ENCODE data around the gene CALHM5.
A peak's percentile ranks its signal among the peaks of the same experiment; 100 is the strongest.
"Not testable (repeated sequence)": the region's sequence is repeated elsewhere in the genome, so short reads cannot be mapped to it uniquely, and the experiment has no call there.

The CALHM5 gene, protein sequence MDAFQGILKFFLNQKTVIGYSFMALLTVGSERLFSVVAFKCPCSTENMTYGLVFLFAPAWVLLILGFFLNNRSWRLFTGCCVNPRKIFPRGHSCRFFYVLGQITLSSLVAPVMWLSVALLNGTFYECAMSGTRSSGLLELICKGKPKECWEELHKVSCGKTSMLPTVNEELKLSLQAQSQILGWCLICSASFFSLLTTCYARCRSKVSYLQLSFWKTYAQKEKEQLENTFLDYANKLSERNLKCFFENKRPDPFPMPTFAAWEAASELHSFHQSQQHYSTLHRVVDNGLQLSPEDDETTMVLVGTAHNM

DNA sequence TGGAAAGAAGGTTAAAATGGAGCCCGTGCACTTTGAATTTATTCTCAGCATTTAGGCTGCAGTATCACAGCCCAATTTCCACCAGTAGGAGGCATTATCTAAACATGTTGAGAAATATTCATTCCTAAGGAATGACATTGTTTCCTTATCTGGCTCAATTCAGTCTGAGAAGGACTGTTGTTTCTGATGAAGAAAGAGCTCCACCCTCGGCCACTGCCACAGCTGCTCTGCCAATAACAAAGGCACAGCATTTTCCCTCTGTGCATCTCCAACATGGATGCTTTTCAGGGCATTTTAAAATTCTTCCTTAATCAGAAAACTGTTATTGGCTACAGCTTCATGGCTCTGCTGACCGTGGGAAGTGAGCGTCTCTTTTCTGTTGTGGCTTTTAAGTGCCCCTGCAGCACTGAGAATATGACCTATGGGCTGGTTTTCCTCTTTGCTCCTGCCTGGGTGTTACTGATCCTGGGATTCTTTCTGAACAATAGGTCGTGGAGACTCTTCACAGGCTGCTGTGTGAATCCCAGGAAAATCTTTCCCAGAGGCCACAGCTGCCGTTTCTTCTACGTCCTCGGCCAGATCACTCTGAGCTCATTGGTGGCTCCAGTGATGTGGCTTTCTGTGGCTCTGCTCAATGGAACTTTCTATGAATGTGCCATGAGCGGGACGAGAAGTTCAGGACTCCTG, at the start of gene CALHM5:
TSS of gene CALHM5 (plus strand) at position 216 of the 687 bp plus-strand sequence. CDS start at position 274, 58 bp downstream.
- DNase-seq (ENCODE audit: low read depth), result peak; percentile 89

DNA sequence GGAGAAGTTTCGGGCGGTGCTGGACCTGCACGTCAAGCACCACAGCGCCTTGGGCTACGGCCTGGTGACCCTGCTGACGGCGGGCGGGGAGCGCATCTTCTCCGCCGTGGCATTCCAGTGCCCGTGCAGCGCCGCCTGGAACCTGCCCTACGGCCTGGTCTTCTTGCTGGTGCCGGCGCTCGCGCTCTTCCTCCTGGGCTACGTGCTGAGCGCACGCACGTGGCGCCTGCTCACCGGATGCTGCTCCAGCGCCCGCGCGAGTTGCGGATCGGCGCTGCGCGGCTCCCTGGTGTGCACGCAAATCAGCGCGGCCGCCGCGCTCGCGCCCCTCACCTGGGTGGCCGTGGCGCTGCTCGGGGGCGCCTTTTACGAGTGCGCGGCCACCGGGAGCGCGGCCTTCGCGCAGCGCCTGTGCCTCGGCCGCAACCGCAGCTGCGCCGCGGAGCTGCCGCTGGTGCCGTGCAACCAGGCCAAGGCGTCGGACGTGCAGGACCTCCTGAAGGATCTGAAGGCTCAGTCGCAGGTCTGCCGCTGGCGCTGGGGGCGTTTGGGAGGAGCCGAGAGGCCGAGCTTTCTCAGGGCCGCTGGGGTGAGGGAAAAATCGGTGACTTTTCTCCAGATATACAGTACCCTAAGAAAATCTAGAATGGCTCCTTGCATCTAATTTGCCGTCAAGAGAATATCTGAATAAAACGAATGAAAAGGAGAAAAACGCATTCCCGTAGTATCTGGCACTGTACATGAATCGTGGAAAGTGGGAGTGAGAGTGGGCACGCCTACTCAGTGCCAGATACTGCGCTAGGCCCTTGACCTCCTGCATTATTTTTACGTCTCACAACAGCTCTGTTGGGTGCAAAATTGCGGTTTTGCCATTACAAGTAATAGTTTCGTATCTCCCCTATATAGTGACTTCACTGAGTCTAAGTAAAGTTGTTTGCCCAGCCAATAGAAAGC, 49.2 kb upstream of the CALHM5 start:
- DNase-seq (ENCODE audit: low read depth), result peak; percentile 55

DNA sequence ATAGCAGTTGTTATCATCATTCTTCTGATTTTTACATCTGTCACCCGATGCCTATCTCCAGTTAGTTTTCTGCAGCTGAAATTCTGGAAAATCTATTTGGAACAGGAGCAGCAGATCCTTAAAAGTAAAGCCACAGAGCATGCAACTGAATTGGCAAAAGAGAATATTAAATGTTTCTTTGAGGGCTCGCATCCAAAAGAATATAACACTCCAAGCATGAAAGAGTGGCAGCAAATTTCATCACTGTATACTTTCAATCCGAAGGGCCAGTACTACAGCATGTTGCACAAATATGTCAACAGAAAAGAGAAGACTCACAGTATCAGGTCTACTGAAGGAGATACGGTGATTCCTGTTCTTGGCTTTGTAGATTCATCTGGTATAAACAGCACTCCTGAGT, 48.1 kb upstream of the CALHM5 start:
- no peak for DNase-seq (ENCODE audit: low read depth)

DNA sequence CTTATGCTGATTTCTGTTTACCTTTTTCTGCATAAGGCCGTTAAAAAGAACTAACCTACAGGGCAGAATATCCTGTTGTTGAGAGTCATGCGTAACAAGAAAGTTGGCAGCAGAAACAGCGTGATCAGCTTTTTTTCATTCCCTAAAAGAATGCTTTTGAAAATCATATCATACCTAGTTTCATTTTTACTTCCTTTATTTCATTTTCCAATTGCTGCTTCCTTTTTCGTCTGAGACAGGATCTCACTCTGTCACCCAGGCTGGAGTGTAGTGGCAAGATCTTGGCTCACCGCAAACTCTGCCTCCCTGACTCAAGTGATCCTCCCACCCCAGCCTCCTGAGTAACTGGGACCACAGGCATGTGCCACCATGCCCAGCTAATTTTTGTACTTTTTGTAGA, 46.2 kb upstream of the CALHM5 start:
- no peak for DNase-seq (ENCODE audit: low read depth)

DNA sequence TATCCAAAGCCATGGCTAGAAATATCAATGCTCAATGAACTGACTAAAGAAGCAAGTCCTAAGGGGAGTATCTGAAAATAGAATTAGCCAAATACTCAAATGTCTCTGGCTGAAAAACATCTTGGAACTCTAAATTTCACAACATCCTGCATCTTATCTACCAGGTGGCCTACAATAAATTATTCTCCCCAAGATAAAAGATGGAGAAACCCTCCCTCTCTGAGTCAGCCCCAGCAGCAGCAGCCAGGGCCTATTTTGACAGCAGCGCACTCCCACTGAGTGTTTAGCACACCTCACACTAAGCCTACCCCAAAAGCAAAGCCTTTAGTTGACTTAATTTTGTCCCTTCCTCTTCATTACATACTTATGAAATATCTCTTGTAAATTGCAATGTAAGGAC, 44.3 kb upstream of the CALHM5 start:
- DNase-seq (ENCODE audit: low read depth), result peak; percentile 88

DNA sequence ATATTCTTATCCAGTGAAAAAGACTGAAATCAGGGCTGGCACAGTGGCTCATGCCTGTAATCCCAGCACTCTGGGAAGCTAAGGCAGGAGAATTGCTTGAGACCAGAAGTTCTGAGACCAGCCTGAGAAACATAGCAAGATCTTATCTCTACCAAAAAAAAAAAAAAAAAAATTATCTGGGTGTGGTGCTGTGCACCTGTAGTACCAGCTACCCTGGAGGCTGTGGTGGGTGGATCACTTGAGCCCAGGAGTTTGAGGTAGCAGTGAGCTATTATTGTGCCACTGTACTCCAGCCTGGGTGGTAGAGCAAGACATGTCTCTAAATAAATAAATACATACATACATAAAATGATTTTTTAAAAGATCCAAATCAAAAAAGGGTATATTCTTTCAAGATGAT, 43.9 kb upstream of the CALHM5 start:
- DNase-seq (ENCODE audit: low read depth), result no peak

DNA sequence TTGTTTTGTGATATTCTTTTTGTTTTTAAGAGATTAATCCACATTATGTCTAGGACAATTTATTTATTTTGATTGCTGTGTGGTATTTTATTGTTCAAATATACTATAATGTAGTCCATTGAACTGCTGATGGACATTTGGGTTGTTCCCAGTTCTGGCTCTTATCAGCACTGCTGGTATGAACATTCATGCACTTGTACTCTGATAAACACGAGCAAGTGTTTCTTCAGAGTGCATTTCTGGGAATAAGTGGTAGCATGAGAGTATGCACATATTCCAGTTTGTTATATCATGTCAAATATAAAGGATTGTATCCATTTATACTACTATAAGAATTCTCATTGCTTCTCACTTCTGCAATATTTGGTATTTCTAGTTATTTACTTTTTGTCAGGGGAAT, 43.1 kb upstream of the CALHM5 start:
- no peak for DNase-seq (ENCODE audit: low read depth)

DNA sequence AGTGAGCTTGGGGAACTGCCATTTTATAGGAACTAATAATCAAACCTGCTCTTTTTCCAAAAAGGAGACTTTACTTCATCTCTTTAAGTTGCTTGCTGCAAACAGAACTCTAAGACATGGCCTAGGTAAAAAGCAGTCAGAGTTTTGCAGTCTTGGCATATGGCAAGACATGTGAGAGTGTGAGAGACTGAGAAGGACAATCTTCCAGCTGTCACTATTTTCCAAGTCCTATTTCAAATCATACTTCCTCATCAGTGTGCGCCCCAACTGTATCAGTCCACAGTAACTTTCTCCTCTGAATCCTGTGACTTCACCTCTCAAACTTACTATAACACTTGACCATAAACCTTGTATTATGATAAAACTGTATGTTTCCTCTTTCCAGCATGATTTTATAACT, 39.9 kb upstream of the CALHM5 start:
- no peak for DNase-seq (ENCODE audit: low read depth)

DNA sequence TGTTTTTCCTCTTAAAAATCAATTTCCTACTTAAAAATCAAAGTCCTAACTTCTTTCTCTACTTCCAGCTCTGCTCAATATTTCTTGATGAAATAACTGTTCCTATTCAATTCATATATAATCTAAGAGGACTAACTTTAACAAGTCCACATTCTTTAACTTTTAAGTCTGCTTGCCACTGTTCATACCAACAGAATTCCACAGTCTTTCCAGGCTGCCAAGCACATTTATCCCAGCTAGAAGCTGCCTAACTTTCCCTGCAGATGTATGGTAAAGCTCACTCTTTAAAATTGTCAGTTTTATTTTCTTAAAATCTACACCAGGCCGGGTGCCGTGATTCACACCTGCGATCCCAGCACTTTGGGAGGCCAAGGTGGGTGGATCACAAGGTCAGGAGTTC, 38.7 kb upstream of the CALHM5 start:
- DNase-seq (ENCODE audit: low read depth), result no peak

DNA sequence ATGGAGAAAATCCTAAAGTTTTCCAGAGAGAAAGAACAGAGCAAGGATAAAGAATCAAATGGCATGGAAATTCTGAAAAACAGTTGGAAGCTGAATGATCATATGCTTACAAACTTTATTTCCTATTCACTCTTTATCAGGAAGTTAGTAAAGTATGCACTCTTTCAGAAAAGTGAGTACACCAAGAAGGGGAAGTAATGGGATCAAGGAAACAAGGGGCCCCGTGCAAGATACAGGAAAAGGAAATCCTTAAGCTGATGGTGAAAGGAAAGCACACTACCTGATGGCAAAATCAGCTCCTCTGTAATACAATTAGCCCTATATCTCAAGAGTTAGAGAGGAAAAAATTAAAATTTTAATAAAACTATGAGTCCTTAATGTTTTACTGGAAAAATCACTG, 36.3 kb upstream of the CALHM5 start:
- no peak for DNase-seq (ENCODE audit: low read depth)

DNA sequence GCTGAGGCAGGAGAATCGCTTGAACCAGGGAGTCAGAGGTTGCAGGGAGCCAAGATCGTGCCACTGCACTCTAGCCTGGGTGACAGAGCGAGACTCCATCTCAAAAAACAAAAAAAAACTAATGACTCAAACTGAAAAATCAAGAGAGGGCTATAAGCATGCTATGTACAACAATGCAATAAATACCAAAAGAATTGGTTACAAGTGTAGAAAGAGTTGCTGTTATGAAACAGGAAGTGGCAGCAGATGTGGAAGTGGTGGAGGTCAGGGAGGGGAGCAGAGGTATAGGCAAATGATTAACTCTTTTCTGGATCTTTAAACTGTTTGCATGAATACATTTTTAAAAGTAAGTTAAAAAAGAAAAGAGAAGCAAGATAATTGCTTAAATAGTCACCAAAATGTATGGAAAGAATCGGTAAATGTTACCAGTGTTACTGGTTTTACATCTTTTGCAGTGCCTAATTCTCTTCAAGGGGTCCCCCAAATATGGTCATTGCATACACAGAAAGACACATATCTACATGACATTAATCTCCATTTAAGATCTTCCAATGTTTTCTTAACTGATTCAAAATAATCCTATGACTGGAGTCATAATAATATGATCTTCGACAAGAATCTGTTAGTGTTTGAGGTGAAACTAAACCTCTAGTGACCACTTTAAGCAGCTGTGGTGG, 35.3 kb upstream of the CALHM5 start:
- peak; percentile 26 for DNase-seq (ENCODE audit: low read depth)

DNA sequence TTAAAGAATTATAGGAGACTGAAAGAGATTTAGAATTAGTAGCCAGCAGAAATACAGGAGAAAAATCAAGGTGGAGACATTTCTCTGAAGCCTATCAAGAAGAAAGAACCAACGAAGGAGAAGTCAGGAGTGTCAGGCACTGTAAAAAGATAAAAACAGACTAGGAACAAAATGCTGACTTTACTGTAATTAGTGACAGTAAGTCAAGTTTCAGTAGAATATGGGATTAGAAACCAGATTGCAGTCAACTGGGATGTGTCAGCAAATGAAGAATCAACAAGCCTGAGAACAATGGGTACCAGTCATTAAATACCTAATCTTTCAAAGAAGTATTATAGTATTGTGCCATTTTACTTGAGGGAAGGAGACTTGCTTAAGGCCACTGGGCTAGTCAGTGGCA, 28.7 kb upstream of the CALHM5 start:
- DNase-seq (ENCODE audit: low read depth), result no peak

DNA sequence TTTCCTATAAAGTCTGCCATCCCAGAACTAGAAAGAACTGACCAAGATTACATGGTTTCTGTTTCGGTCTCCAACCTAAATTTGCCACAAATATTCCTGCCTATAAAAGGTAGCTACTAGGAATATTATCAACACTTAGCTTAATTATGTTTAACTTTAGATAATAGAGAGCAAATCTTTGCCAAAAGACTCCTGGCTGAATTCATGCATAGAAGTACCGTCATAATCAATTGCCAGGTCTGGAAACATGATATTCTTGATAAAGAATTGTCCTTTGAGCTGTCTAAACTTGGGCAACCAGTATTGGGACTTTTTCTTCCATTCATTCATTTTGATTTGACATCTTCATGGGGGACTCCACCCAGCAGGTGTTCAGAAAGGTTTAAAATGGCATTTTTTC, 27.8 kb upstream of the CALHM5 start:
- no peak for DNase-seq (ENCODE audit: low read depth)

DNA sequence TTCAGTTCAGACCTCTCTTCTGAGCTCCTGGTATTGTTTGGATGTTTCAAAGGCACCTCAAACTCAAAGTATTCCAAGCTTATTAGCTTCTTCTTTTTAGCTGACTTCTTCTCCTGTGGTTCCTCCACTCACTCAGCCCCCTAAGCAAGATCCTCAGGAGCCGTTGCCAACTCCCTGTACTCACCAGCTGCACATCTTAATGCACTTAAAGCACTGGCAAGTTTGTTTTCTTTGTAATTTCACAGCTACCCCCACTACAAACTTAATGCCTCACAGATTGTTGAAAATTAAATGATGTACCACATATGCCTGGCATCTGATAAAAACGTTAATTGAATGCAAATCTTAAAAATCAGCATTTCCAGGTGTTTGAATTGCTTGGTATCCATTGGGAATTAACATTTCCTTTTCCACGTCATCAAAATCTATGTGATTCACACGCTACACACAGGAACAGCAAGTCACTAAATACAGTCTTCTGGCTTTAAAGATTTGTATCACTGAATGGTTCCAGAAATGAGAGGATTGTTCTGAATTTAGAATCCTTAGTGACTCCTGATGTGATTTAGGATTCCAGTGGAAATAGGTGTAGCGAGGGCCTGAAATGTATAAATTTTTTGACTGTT, 25.8 kb upstream of the CALHM5 start:
- DNase-seq (ENCODE audit: low read depth), result no peak

DNA sequence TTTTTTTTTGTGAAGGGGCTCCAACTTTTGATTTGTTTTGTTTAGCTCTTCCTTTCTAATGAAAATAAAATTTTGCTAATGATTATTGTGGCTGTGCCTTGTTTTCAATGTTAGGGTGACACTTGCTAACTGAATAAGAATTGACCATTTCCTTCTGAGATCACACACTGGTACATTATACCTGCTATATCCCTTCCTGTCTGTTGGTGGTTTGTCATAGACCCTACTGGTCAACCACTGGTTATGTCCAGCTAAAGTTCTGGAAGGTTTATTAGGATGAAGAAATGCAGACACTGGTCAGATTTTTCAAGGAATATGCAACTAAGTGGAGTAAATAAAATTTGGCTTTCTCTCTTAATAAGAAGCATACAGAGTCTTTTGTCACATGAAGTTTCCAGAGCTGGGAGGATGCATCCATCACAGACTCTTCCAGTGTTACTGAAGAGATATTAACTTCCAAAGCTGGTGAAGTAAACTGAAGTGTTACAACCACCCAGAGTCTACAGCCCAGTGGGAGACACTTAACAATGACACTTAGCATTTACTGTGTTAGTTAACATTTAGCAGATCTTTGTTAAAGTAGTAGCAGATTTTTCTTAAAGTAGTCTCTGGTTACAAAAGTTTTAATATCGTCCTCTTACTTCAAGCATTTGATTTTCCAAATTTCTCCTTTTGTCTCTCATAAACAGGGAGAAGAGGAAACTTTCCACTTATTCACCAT, 19.7 kb upstream of the CALHM5 start:
- DNase-seq (ENCODE audit: low read depth), result no peak

DNA sequence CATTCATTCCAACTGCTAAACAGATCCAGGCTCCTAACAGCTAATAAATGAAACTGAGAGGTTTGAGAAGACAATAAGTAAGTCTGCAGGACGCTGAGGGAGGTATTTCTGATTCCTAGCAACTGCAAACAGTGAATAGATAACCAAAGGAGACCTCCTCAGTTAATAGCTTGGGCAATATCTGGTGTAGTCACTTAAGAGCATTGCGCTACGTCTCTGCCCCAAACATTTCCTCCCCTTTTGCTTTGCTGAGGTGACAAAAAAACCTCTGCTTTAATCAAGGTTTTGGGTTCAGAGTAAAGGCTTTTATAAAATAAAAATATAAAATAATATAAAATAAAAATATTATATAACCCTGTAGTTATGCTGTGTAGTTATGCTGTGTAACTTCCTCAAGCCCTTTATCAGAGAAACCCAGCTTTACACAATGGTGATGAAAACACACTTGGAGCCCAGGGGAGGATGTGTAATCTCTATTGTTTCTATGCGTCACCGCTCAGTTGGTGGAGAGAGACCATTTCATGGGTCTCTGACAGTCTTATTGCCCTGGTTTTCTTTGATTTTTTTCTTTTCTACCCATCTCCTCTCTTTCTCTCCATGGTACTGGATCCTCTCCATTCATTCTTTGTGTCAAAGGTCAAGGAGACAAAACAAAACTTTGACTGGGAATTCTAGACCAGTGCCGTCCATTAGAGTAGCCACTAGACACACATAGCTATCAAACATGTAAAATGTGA, 18.9 kb upstream of the CALHM5 start:
- DNase-seq (ENCODE audit: low read depth), result peak; percentile 23

DNA sequence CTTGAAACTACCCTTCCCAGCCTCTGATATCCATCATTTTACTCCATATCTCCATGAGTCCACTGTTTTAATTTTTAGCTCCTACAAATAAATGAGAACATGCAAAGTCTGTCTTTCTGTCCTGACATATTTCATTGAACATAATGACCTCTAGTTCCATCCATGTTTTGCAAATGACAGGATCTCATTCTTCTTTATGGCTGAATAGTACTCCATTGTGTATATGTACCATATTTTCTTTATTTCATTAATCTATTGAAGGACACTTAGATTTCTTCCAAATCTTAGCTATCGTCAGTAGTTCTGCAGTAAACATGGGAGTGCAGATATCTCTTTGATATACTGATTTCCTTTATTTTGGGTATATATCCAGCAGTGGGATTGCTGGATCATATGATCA, 16.3 kb upstream of the CALHM5 start:
- DNase-seq (ENCODE audit: low read depth), result not testable (repeated sequence)

DNA sequence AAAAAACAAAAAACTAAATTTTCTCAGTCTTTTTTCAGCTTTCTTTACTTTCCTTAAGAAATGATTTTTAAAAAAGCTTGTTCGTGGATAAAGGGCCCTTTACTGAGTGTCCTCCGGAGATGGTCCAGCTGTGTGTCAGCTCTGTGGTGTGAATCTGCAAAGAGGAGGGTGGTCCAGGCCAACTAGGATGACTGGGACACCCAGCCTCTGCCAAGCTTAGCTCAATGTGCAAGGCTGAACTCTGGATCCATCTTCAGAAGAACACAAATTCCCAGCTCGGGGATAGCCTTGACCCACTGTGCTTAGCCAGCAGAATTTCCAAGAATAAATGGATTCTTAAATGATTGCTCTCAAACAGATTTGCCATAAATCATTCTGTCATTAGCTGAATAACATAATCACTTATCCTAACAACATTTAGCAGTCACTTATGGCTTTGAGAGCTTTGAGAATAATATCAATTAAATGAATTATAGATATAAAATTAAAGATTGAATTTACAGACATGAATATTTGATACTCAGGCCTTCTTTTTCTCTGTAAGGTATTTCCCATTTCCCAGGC, 14.2 kb upstream of the CALHM5 start:
- no peak for DNase-seq (ENCODE audit: low read depth)

DNA sequence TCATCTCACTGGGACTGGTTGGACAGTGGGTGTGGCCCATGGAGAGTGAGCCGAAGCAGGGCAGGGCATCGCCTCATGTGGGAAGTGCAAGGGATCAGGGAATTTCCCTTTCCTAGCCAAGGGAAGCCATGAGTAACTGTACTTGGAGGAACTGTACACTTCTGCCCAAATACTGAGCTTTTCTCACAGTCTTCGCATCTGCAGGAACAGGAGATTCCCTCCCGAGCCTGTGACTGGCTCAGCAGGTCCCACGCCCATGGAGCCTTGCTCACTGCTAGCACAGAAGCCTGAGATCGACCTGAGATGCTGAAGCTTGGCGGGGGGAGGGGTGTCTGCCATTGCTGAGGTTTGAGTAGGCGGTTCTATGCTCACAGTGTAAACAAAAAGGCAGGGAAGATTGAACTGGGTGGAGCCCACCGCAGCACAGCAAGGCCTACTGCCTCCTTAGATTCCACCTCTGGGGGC, 10.4 kb upstream of the CALHM5 start:
- DNase-seq (ENCODE audit: low read depth), result peak; percentile 78

DNA sequence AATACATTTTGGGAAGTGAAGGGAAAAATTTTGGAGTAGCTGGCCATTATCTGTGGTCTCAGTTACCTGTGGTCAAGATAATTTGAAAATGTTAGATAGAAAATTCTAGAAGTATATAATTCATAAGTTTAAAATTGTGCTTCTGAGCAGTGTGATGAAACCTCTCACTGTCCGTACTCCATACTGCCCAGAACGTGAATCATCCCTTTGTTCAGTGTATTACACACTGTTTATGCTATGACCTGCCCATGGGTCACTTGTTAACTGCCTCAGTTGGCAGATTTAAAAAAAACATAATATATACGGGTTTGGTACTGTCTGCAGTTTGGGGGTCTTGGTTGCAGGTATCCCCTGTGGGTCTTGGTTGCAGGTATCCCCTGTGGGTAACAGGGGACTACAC, 4.1 kb upstream of the CALHM5 start:
- DNase-seq (ENCODE audit: low read depth), result peak; percentile 67

Measured in amniotic epithelial cell (primary cell).